Kidney (tissue), 14 donors: ENCODE results near the gene SHQ1. TPM values are rescaled to one million over a fixed set of nuclear protein-coding genes. Genes with fewer than 3 reads are reported as not detected.

ENCODE experiments used
- DNase-seq, 5 donors: peaks; one replicate each; pipeline ENCODE4 v3.0.0-alpha.2; 2013 to 2020
- FAIRE-seq: peaks from 2 replicates; lab custom pipeline; 2012; peaks lifted over from hg19 to GRCh38; lab: Jason Lieb, UNC
- H3K27ac ChIP-seq, 2 donors: one replicate each; pipeline ENCODE4 v1.7.0; 2013; ENCODE audit warnings: low read depth in 2 of 2, low read length in 2 of 2, inconsistent platforms in 1 of 2
- H3K27me3 ChIP-seq: one replicate; pipeline ENCODE4 v1.7.1; 2013; ENCODE audit warnings: low read length, inconsistent platforms; ENCODE audit not compliant: control insufficient read depth, insufficient read depth
- H3K36me3 ChIP-seq, 3 donors: one replicate each; pipeline versions ENCODE4 v1.7.0 to v1.7.1; 2013; ENCODE audit warnings: low read length in 3 of 3, control low read depth in 1 of 3, inconsistent platforms in 1 of 3; ENCODE audit not compliant: insufficient read depth in 3 of 3, control insufficient read depth in 2 of 3
- H3K4me1 ChIP-seq, 3 donors: one replicate each; pipeline versions ENCODE4 v1.7.0 to v1.7.1; 2013; ENCODE audit warnings: low read length in 3 of 3, inconsistent platforms in 1 of 3, low read depth in 1 of 3; ENCODE audit not compliant: control insufficient read depth in 2 of 3, insufficient read depth in 2 of 3
- H3K4me3 ChIP-seq, 3 donors: one replicate each; pipeline versions ENCODE4 v1.7.0 to v1.8.1; 2013; ENCODE audit warnings: low read length in 3 of 3, control low read depth in 1 of 3, inconsistent platforms in 1 of 3
- H3K9ac ChIP-seq, 3 donors: one replicate each; pipeline versions ENCODE4 v1.7.0 to v1.7.1; 2013; ENCODE audit warnings: low read length in 3 of 3, control low read depth in 1 of 3, inconsistent platforms in 1 of 3
- H3K9me3 ChIP-seq, 3 donors: one replicate each; pipeline versions ENCODE4 v1.7.0 to v1.7.1; 2013; ENCODE audit warnings: low read length in 3 of 3, control low read depth in 1 of 3, inconsistent platforms in 1 of 3; ENCODE audit not compliant: control insufficient read depth in 2 of 3, insufficient read depth in 1 of 3
- CTCF ChIP-seq: IDR thresholded peaks from 3 replicates; pipeline ENCODE4 v1.5.1; 2012; ENCODE audit warnings: mild to moderate bottlenecking, moderate library complexity, borderline replicate concordance; ENCODE audit not compliant: insufficient read depth; ENCODE audit errors: extremely low read depth
- intact Hi-C: fragments of 100-400 bp; cut with DNase I; formaldehyde crosslinking; loops from one replicate; pipeline ENCODE4 v1.11.1; 2022
- polyA plus RNA-seq: library from polyadenylated mRNA; stranded (reverse); fragments of 350-450 nt; fragmentation: Illumina TruSeq; extraction: RNeasy Lipid Tissue Mini Kit (QIAGEN cat#74804); gene quantifications from one replicate; pipeline ENCODE4 v1.2.3, GENCODE V29; 2014; ENCODE audit warnings: low read depth, low replicate concordance; ENCODE audit not compliant: insufficient read depth
- total RNA-seq: library from RNA; stranded (reverse); fragmentation: NEBNext Ultra II Directional; extraction: Animal tissue kit (Norgen Biotek cat#: 25700); gene quantifications from one replicate; pipeline ENCODE4 v1.2.1, GENCODE V29; 2021
- donor health status: control.
- donor health status: control.
- donor health status: control.
- donor health status: control.
- donor health status: control.
- donor health status: DM: yes; HTN: yes; CAD: no.
- donor health status: Normal renal cell carcinoma (clear cell type).

SHQ1 gene
- total and polyA plus RNA-seq, 2 donors from 2014 or later: 8.1 to 23.1 TPM

GRCh38 chr3:72810063-72810462 is 38.2 kb downstream of the SHQ1 start:
- DNase-seq: peak in 1 of 5 donors; percentile 23
- no peaks in the 10 kb centered on the region for H3K9me3 ChIP-seq
- H3K4me3 ChIP-seq: no peak overlapping the region
- no peak for FAIRE-seq
- no peak overlapping the region for H3K9ac ChIP-seq
- TF ChIP-seq CTCF: no peak
- intact Hi-C loops: no loop called here
- H3K4me1 ChIP-seq: peaks cover 0 to 7% (median 0%) of the 10 kb centered on the region in 3 donors
- H3K27me3 ChIP-seq: no peaks in the 10 kb centered on the region
- H3K27ac ChIP-seq: no peak overlapping the region
- peaks cover 0 to 4% (median 0%) of the 10 kb centered on the region in 3 donors for H3K36me3 ChIP-seq

- Histone ChIP-seq H3K4me3 (no peak overlapping the region), H3K9me3 (no peaks in the 10 kb centered on the region), H3K4me1 (no peaks in the 10 kb centered on the region), H3K27ac (no peak overlapping the region), H3K9ac (no peak overlapping the region), H3K27me3 (no peaks in the 10 kb centered on the region), H3K36me3 (no peaks in the 10 kb centered on the region)
- TF ChIP-seq CTCF: no peak
- intact Hi-C loops: no loop called here
- no peak for DNase-seq
- FAIRE-seq: no peak
Observed at GRCh38 chr3:72804361-72804760, 43.9 kb downstream of the SHQ1 start.

GRCh38 chr3:72803573-72803972 is 44.7 kb downstream of the SHQ1 start:
- intact Hi-C loops: no loop called here
- H3K4me1 ChIP-seq: no peaks in the 10 kb centered on the region
- H3K9me3 ChIP-seq: no peaks in the 10 kb centered on the region
- no peak for DNase-seq
- H3K4me3 ChIP-seq: no peak overlapping the region
- no peak overlapping the region for H3K9ac ChIP-seq
- no peak for TF ChIP-seq CTCF
- H3K27me3 ChIP-seq: no peaks in the 10 kb centered on the region
- H3K36me3 ChIP-seq: no peaks in the 10 kb centered on the region
- no peak overlapping the region for H3K27ac ChIP-seq
- no peak for FAIRE-seq

GRCh38 chr3:72802001-72802400 is 46.2 kb downstream of the SHQ1 start:
- Histone ChIP-seq H3K9me3 (no peaks in the 10 kb centered on the region), H3K4me1 (no peaks in the 10 kb centered on the region), H3K27ac (no peak overlapping the region), H3K9ac (no peak overlapping the region), H3K4me3 (no peak overlapping the region), H3K36me3 (no peaks in the 10 kb centered on the region), H3K27me3 (no peaks in the 10 kb centered on the region)
- no peak for TF ChIP-seq CTCF
- intact Hi-C loops: no loop called here
- FAIRE-seq (no peak), DNase-seq (no peak)
